Astrocyte (in vitro differentiated cells and primary cell): ENCODE data around the gene DOCK2. TPM values are rescaled to one million over a fixed set of nuclear protein-coding genes. Genes with fewer than 3 reads are reported as not detected.

Source experiments
- DNase-seq: peaks from one replicate; pipeline ENCODE4 v3.0.0-alpha.2; 2010; ENCODE audit warnings: low read depth
- FAIRE-seq: peaks from 2 replicates; lab custom pipeline; 2011; peaks lifted over from hg19 to GRCh38; lab: Jason Lieb, UNC
- H2AFZ ChIP-seq: 2 replicates; pipeline ENCODE4 v1.6.0; 2012; ENCODE audit warnings: low read depth, low read length, inconsistent platforms
- H3K27ac ChIP-seq: 2 replicates; pipeline ENCODE4 v1.5.1; 2011; ENCODE audit warnings: low read depth, low read length, inconsistent platforms
- H3K27me3 ChIP-seq: 2 replicates; pipeline ENCODE4 v1.6.0; 2011; ENCODE audit warnings: low read length, inconsistent platforms; ENCODE audit not compliant: insufficient read depth
- H3K36me3 ChIP-seq: 2 replicates; pipeline ENCODE4 v1.5.1; 2011; ENCODE audit warnings: low read length, inconsistent platforms; ENCODE audit not compliant: insufficient read depth
- H3K4me1 ChIP-seq: 2 replicates; pipeline ENCODE4 v1.5.1; 2011; ENCODE audit warnings: low read length, inconsistent platforms; ENCODE audit not compliant: insufficient read depth
- H3K4me2 ChIP-seq: 2 replicates; pipeline ENCODE4 v1.6.0; 2012; ENCODE audit warnings: low read length, inconsistent platforms
- H3K4me3 ChIP-seq: 2 replicates; pipeline ENCODE4 v1.5.1; 2011; ENCODE audit warnings: low read depth, mild to moderate bottlenecking, low read length, inconsistent platforms; ENCODE audit not compliant: insufficient read depth
- H3K79me2 ChIP-seq: 2 replicates; pipeline ENCODE4 v1.6.0; 2012; ENCODE audit warnings: mild to moderate bottlenecking, low read length, inconsistent platforms; ENCODE audit not compliant: insufficient read depth
- H3K9ac ChIP-seq: 2 replicates; pipeline ENCODE4 v1.6.0; 2012; ENCODE audit warnings: mild to moderate bottlenecking, low read length, inconsistent platforms
- H3K9me3 ChIP-seq: 2 replicates; pipeline ENCODE4 v1.5.1; 2012; ENCODE audit warnings: low read depth, mild to moderate bottlenecking, low read length, inconsistent platforms; ENCODE audit not compliant: insufficient read depth
- H4K20me1 ChIP-seq: 2 replicates; pipeline ENCODE4 v1.6.0; 2012; ENCODE audit warnings: low read length, inconsistent platforms; ENCODE audit not compliant: insufficient read depth
- H3K27ac Mint-ChIP-seq: one replicate; pipeline ENCODE4 v1.8.0; 2021; ENCODE audit warnings: mild to moderate bottlenecking, mixed read lengths; ENCODE audit not compliant: unreplicated experiment
- H3K27me3 Mint-ChIP-seq: one replicate; pipeline ENCODE4 v1.8.0; 2021; ENCODE audit warnings: low read depth, mixed read lengths; ENCODE audit not compliant: unreplicated experiment
- H3K36me3 Mint-ChIP-seq: one replicate; pipeline ENCODE4 v1.8.0; 2021; ENCODE audit warnings: low read depth, mixed read lengths; ENCODE audit not compliant: unreplicated experiment
- H3K4me1 Mint-ChIP-seq: one replicate; pipeline ENCODE4 v1.8.0; 2021; ENCODE audit warnings: low read depth, mixed read lengths; ENCODE audit not compliant: unreplicated experiment
- H3K4me3 Mint-ChIP-seq: one replicate; pipeline ENCODE4 v1.8.0; 2021; ENCODE audit warnings: mild to moderate bottlenecking, moderate library complexity, mixed read lengths; ENCODE audit not compliant: unreplicated experiment
- H3K9me3 Mint-ChIP-seq: one replicate; pipeline ENCODE4 v1.8.0; 2021; ENCODE audit warnings: mild to moderate bottlenecking, mixed read lengths; ENCODE audit not compliant: unreplicated experiment
- CTCF ChIP-seq: IDR thresholded peaks from 2 replicates; pipeline ENCODE4 v1.5.1; 2011; ENCODE audit warnings: low read depth, mild to moderate bottlenecking, inconsistent platforms, low read length, moderate library complexity; ENCODE audit not compliant: insufficient read depth
- EZH2 ChIP-seq: IDR thresholded peaks from 2 replicates; pipeline ENCODE4 v1.6.1; 2012; ENCODE audit warnings: mild to moderate bottlenecking, low read length, inconsistent platforms; ENCODE audit not compliant: insufficient read depth
- total RNA-seq: library from RNA; stranded (reverse); gene quantifications from 2 replicates; pipeline ENCODE4 v1.2.1, GENCODE V29; 2021

Gene DOCK2
- total RNA-seq, 1 donor from 2014 or later: 0.66 TPM

- no peaks in the 10 kb centered on the region for H3K9me3 ChIP-seq
- H3K27ac ChIP-seq: peak overlapping the region; percentile 34
- H3K4me3 ChIP-seq: no peak overlapping the region
- peak overlapping the region; percentile 13 for H3K4me2 ChIP-seq
- H2AFZ ChIP-seq: no peak overlapping the region
- Mint-ChIP-seq H3K36me3 (no peaks in the 10 kb centered on the region), H3K4me3 (no peak overlapping the region), H3K27me3 (peaks cover 20% of the 10 kb centered on the region), H3K9me3 (peaks cover 2% of the 10 kb centered on the region), H3K4me1 (no peaks in the 10 kb centered on the region), H3K27ac (no peak overlapping the region)
- TF ChIP-seq EZH2: no peak
- no peak for TF ChIP-seq CTCF
- peaks cover 29% of the 10 kb centered on the region for H3K79me2 ChIP-seq
- peaks cover 17% of the 10 kb centered on the region for H3K4me1 ChIP-seq
- H3K36me3 ChIP-seq: no peaks in the 10 kb centered on the region
- peak; percentile 85 for DNase-seq
- no peaks in the 10 kb centered on the region for H4K20me1 ChIP-seq
- no peak overlapping the region for H3K9ac ChIP-seq
- peak; percentile 29 for FAIRE-seq
- no peaks in the 10 kb centered on the region for H3K27me3 ChIP-seq
These were observed 256.5 kb downstream of the DOCK2 start for GRCh38 chr5:169893571-169893970.

- peaks cover 27% of the 10 kb centered on the region for H3K79me2 ChIP-seq
- no peaks in the 10 kb centered on the region for H4K20me1 ChIP-seq
- H3K4me3 Mint-ChIP-seq: no peak overlapping the region
- H3K36me3 ChIP-seq: no peaks in the 10 kb centered on the region
- no peak overlapping the region for H3K9ac ChIP-seq
- H2AFZ ChIP-seq: no peak overlapping the region
- H3K27me3 ChIP-seq: no peaks in the 10 kb centered on the region
- no peak overlapping the region for H3K27ac Mint-ChIP-seq
- no peaks in the 10 kb centered on the region for H3K4me1 Mint-ChIP-seq
- H3K36me3 Mint-ChIP-seq: no peaks in the 10 kb centered on the region
- no peak overlapping the region for H3K4me2 ChIP-seq
- no peak for FAIRE-seq
- no peak for DNase-seq
- H3K9me3 ChIP-seq: no peaks in the 10 kb centered on the region
- TF ChIP-seq EZH2 (no peak), CTCF (no peak)
- peaks cover 23% of the 10 kb centered on the region for H3K27me3 Mint-ChIP-seq
- H3K9me3 Mint-ChIP-seq: peaks cover 2% of the 10 kb centered on the region
- H3K4me3 ChIP-seq: no peak overlapping the region
- H3K4me1 ChIP-seq: peaks cover 17% of the 10 kb centered on the region
- H3K27ac ChIP-seq: no peak overlapping the region
These were observed 258.9 kb downstream of the DOCK2 start for GRCh38 chr5:169895926-169896325.

- Histone ChIP-seq H3K9ac (no peak overlapping the region), H3K9me3 (no peaks in the 10 kb centered on the region), H3K4me1 (peaks cover 17% of the 10 kb centered on the region), H3K27me3 (no peaks in the 10 kb centered on the region), H2AFZ (no peak overlapping the region), H3K79me2 (peaks cover 21% of the 10 kb centered on the region), H4K20me1 (no peaks in the 10 kb centered on the region), H3K27ac (no peak overlapping the region), H3K4me3 (no peak overlapping the region), H3K4me2 (no peak overlapping the region), H3K36me3 (peaks cover 3% of the 10 kb centered on the region)
- Mint-ChIP-seq H3K27ac (no peak overlapping the region), H3K36me3 (no peaks in the 10 kb centered on the region), H3K4me1 (no peaks in the 10 kb centered on the region), H3K9me3 (peaks cover 7% of the 10 kb centered on the region), H3K4me3 (no peak overlapping the region), H3K27me3 (peaks cover 23% of the 10 kb centered on the region)
- no peak for TF ChIP-seq EZH2
- no peak for TF ChIP-seq CTCF
- no peak for DNase-seq
- FAIRE-seq: no peak
These were observed 260.4 kb downstream of the DOCK2 start for GRCh38 chr5:169897481-169897880.
